ENCODE results near the gene NAT9.

DNA sequence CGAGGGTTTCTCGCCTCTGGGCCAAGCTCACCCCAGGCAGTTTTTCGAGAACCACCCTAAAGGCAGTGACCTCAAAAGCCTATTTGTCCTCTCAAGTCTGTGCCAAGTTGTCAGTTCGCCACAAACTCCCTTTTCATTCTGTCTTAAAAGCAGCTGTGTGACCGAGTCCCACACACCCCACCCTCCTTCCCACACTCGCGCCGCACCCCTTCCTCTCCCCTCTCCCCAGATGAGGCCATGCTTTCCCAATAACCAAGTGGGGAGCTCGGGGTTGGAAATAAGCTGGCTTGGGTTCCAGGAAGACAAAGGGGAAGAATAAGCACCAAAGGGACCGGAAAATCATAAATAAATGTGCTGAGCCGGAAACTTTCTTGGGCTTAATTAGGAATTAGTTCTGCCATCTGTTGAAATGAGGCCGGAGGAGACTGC, 46.8 kb upstream of the NAT9 start:
- TF ChIP-seq, protein P1, sequence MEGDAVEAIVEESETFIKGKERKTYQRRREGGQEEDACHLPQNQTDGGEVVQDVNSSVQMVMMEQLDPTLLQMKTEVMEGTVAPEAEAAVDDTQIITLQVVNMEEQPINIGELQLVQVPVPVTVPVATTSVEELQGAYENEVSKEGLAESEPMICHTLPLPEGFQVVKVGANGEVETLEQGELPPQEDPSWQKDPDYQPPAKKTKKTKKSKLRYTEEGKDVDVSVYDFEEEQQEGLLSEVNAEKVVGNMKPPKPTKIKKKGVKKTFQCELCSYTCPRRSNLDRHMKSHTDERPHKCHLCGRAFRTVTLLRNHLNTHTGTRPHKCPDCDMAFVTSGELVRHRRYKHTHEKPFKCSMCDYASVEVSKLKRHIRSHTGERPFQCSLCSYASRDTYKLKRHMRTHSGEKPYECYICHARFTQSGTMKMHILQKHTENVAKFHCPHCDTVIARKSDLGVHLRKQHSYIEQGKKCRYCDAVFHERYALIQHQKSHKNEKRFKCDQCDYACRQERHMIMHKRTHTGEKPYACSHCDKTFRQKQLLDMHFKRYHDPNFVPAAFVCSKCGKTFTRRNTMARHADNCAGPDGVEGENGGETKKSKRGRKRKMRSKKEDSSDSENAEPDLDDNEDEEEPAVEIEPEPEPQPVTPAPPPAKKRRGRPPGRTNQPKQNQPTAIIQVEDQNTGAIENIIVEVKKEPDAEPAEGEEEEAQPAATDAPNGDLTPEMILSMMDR (IDR thresholded peaks at IDR 0.05) = no peak
- no peak for TF ChIP-seq POLR2A (IDR thresholded peaks at IDR 0.05)
